IMR-90 (cell line): ENCODE measurements around the gene KLKB1. TPM values are rescaled to one million over a fixed set of nuclear protein-coding genes. Genes with fewer than 3 reads are reported as not detected.

Experiments used
- ATAC-seq: fragments of 200-7000 bp; cut with Tn5 transposase; 2 replicates; pipeline ENCODE4 v1.9.1; 2020; ENCODE audit warnings: low read depth, mild to moderate bottlenecking, moderate library complexity
- BruUV-seq: library from RNA; stranded (reverse); fragments of 400-500 nt; replicated peaks from 2 replicates; lab custom pipeline; 2021; lab: Mats Ljungman, UMichigan
- CTCF ChIA-PET: fragments of 300-600 bp; formaldehyde crosslinking; extraction: SDS; loops from one replicate; lab custom pipeline; 2021; ENCODE audit warnings: antibody characterized with exemption; lab: Yijun Ruan, JAX
- POLR2A ChIA-PET: fragments of 300-600 bp; sonication (Branson Sonifier 250); formaldehyde crosslinking; loops from one replicate; lab custom pipeline; 2022; ENCODE audit warnings: antibody characterized with exemption; ENCODE audit not compliant: unreplicated experiment; lab: Charles Lee
- DNase-seq: peaks from one replicate; pipeline ENCODE4 v3.0.0; 2013
- H2AFZ ChIP-seq: replicated peaks from 2 replicates; pipeline ENCODE3; 2013; ENCODE audit warnings: low read length, mild to moderate bottlenecking; ENCODE audit not compliant: poor library complexity
- H2AK5ac ChIP-seq: 2 replicates; pipeline ENCODE4 v1.6.1; 2013; ENCODE audit warnings: low read depth, low read length, inconsistent platforms
- H2AK9ac ChIP-seq: replicated peaks from 2 replicates; pipeline ENCODE3; 2013; ENCODE audit warnings: mild to moderate bottlenecking, low read depth, low read length, moderate library complexity; ENCODE audit not compliant: poor library complexity
- H2BK120ac ChIP-seq: 2 replicates; pipeline ENCODE4 v1.6.1; 2013; ENCODE audit warnings: low read depth, low read length, inconsistent platforms
- H2BK15ac ChIP-seq: 3 replicates; pipeline ENCODE4 v1.6.1; 2013; ENCODE audit warnings: low read depth, low read length, inconsistent platforms
- H2BK20ac ChIP-seq: 2 replicates; pipeline ENCODE4 v1.6.1; 2013; ENCODE audit warnings: low read depth, mild to moderate bottlenecking, inconsistent platforms, low read length, moderate library complexity
- H2BK5ac ChIP-seq: 2 replicates; pipeline ENCODE4 v1.6.1; 2013; ENCODE audit warnings: mild to moderate bottlenecking, low read depth, low read length, inconsistent platforms; ENCODE audit not compliant: poor library complexity, severe bottlenecking
- H3K14ac ChIP-seq: replicated peaks from 2 replicates; pipeline ENCODE4 v1.6.1; 2013; ENCODE audit warnings: low read depth, low read length, inconsistent platforms
- H3K18ac ChIP-seq: 2 replicates; pipeline ENCODE4 v1.6.1; 2013; ENCODE audit warnings: low read depth, low read length, control low read depth
- H3K23ac ChIP-seq: 2 replicates; pipeline ENCODE4 v1.6.1; 2013; ENCODE audit warnings: low read depth, low read length, inconsistent platforms
- H3K27ac ChIP-seq: 2 replicates; pipeline ENCODE4 v1.5.1; 2013; ENCODE audit warnings: mild to moderate bottlenecking, control low read depth, low read length; ENCODE audit not compliant: insufficient read depth
- H3K27me3 ChIP-seq: 2 replicates; pipeline ENCODE4 v1.6.1; 2013; ENCODE audit warnings: low read length; ENCODE audit not compliant: control insufficient read depth, insufficient read depth
- H3K36me3 ChIP-seq: 2 replicates; pipeline ENCODE4 v1.6.1; 2013; ENCODE audit warnings: low read length, mixed read lengths; ENCODE audit not compliant: control insufficient read depth, insufficient read depth
- H3K4ac ChIP-seq: 2 replicates; pipeline ENCODE4 v1.6.1; 2013; ENCODE audit warnings: low read depth, low read length, inconsistent platforms
- H3K4me1 ChIP-seq: 2 replicates; pipeline ENCODE4 v1.6.1; 2013; ENCODE audit warnings: low read length, mixed read lengths; ENCODE audit not compliant: control insufficient read depth, insufficient read depth
- H3K4me2 ChIP-seq: 2 replicates; pipeline ENCODE4 v1.6.1; 2013; ENCODE audit warnings: low read depth, mild to moderate bottlenecking, control low read depth, low read length, moderate library complexity
- H3K4me3 ChIP-seq: 2 replicates; pipeline ENCODE4 v1.5.1; 2013; ENCODE audit warnings: low read depth, mild to moderate bottlenecking, control low read depth, low read length, moderate library complexity; ENCODE audit not compliant: insufficient read depth
- H3K56ac ChIP-seq: 2 replicates; pipeline ENCODE4 v1.6.1; 2013; ENCODE audit warnings: low read length, inconsistent platforms; ENCODE audit not compliant: insufficient read depth; ENCODE audit errors: extremely low read depth
- H3K79me1 ChIP-seq, 2 experiments: 2 replicates each; pipeline ENCODE4 v1.6.1; 2013; ENCODE audit warnings: low read length in 2 of 2, inconsistent platforms in 1 of 2, low read depth in 1 of 2
- H3K9ac ChIP-seq: 2 replicates; pipeline ENCODE4 v1.6.1; 2013; ENCODE audit warnings: low read depth, low read length, control low read depth
- H3K9me1 ChIP-seq: 2 replicates; pipeline ENCODE4 v1.6.1; 2013; ENCODE audit warnings: low read length, inconsistent platforms; ENCODE audit not compliant: insufficient read depth
- H3K9me3 ChIP-seq: 2 replicates; pipeline ENCODE4 v1.6.1; 2013; ENCODE audit warnings: low read length; ENCODE audit not compliant: control insufficient read depth, insufficient read depth
- H4K20me1 ChIP-seq: 2 replicates; pipeline ENCODE4 v1.6.1; 2013; ENCODE audit warnings: low read length, inconsistent platforms; ENCODE audit not compliant: insufficient read depth
- H4K5ac ChIP-seq: 2 replicates; pipeline ENCODE4 v1.6.1; 2013; ENCODE audit warnings: mild to moderate bottlenecking, low read depth, low read length, control low read depth
- H4K8ac ChIP-seq, 2 experiments: 2 replicates each; pipeline ENCODE4 v1.6.1; 2013; ENCODE audit warnings: low read depth in 2 of 2, low read length in 2 of 2, control low read depth in 1 of 2, inconsistent platforms in 1 of 2
- H4K91ac ChIP-seq: 2 replicates; pipeline ENCODE4 v1.6.1; 2013; ENCODE audit warnings: low read depth, low read length, inconsistent platforms; ENCODE audit not compliant: insufficient read depth
- BHLHE40 ChIP-seq: fragments of 150-350 bp; IDR thresholded peaks from 2 replicates; pipeline ENCODE4 v1.6.1; 2016; ENCODE audit warnings: mild to moderate bottlenecking, low read depth, low read length
- CTCF ChIP-seq: conservative IDR thresholded peaks from 2 replicates; pipeline ENCODE4 v1.5.1; 2012; ENCODE audit warnings: mild to moderate bottlenecking, low read depth, low read length, improper control_type of control experiment
- POLR2A ChIP-seq: IDR thresholded peaks from 2 replicates; pipeline ENCODE4 v1.6.1; 2012; ENCODE audit warnings: mild to moderate bottlenecking, low read depth, low read length
- RAD21 ChIP-seq: IDR thresholded peaks from 2 replicates; pipeline ENCODE4 v1.6.1; 2012; ENCODE audit warnings: low read length, improper control_type of control experiment
- WGBS, 2 experiments: methylation state at CpG; one replicate each; pipeline versions ENCODE4 v1.1.5 to v1.1.7; 2013; ENCODE audit warnings: missing lambda C conversion rate in 2 of 2; ENCODE audit not compliant: insufficient read length in 1 of 2; ENCODE audit errors: extremely low coverage in 2 of 2; 5-methylcytosine and 5-hydroxymethylcytosine counted together
- dilution Hi-C: fragments of 300-500 bp; cut with HindIII; formaldehyde crosslinking; loops from one replicate; pipeline ENCODE4 v1.14.3; 2018; ENCODE audit warnings: low sequenced_read_pairs; ENCODE audit not compliant: unreplicated experiment
- in situ Hi-C: fragments of 300-500 bp; cut with MboI; formaldehyde crosslinking; loops from 3 replicates; pipeline ENCODE4 v1.14.3; 2019; ENCODE audit warnings: low sequenced_read_pairs, inconsistent platforms, mixed read lengths
- intact Hi-C: fragments of 100-400 bp; cut with micrococcal nuclease; formaldehyde crosslinking; loops from 2 replicates; pipeline ENCODE4 v1.10.0; 2022
- polyA plus RNA-seq, 3 experiments: library from polyadenylated mRNA; depleted of rRNA; stranded (reverse); fragments of >200 nt; gene quantifications; 2 replicates each; pipeline ENCODE4 v1.2.3, GENCODE V29; 2012; ENCODE audit warnings: low replicate concordance in 1 of 3
- total RNA-seq: library from RNA; depleted of rRNA; stranded (reverse); fragments of >200 nt; gene quantifications from 2 replicates; pipeline ENCODE4 v1.2.3, GENCODE V29; 2012

The KLKB1 gene
- total and polyA plus RNA-seq, 2 of the 4 experiments (the other 2 are of a cell fraction), result 0.03 TPM; not detected in 1

- no peak for TF ChIP-seq CTCF
- TF ChIP-seq BHLHE40, result no peak
Observed at GRCh38 chr4:186202490-186203140, 24.7 kb upstream of the KLKB1 start (continued).

GRCh38 chr4:186203406-186203805, 23.9 kb upstream of the KLKB1 start:
- Histone ChIP-seq H2BK20ac (no peak overlapping the region), H3K4me1 (no peaks in the 10 kb centered on the region; the same call in 1 of the 2 replicates), H3K9me3 (no peaks in the 10 kb centered on the region), H3K9me1 (peaks cover 4% of the 10 kb centered on the region; the same call in 1 of the 2 replicates), H4K91ac (no peak overlapping the region), H3K27me3 (no peaks in the 10 kb centered on the region), H3K14ac (no peak overlapping the region), H2BK120ac (no peak overlapping the region), H3K36me3 (no peaks in the 10 kb centered on the region), H3K4me3 (no peak overlapping the region), H4K5ac (no peak overlapping the region), H3K56ac (no peak overlapping the region), H3K4ac (no peak overlapping the region), H2AFZ (peak overlapping the region; percentile 64), H2BK15ac (no peak overlapping the region), H2AK9ac (no peak overlapping the region), H3K23ac (no peak overlapping the region), H4K8ac (no peak overlapping the region; a peak in 1 of 4 replicates), H3K79me1 (no peaks in the 10 kb centered on the region), H3K18ac (no peak overlapping the region), H2BK5ac (no peak overlapping the region), H4K20me1 (no peaks in the 10 kb centered on the region), H3K4me2 (no peak overlapping the region; the same call in 1 of the 2 replicates), H3K27ac (no peak overlapping the region), H3K9ac (no peak overlapping the region), H2AK5ac (no peak overlapping the region)
- ChIA-PET CTCF (interaction anchor here (1.3 kb wide), 1 partner anchor 12 kb away, joined by 3 read pairs; the partner anchor contains the start of gene CYP4V2), POLR2A (interaction anchor here (1.2 kb wide), 1 partner anchor 10 kb away, joined by 3 read pairs; no protein-coding TSS in a partner anchor)
- in situ Hi-C loops (no loop called here), dilution Hi-C loops (no loop called here), intact Hi-C loops (loop anchor here (1.0 kb wide), 1 partner anchor 11 kb away; no protein-coding TSS in a partner anchor)
- TF ChIP-seq POLR2A (0 out of 2 replicates have a peak, but pooled peaks have one; percentile 27), RAD21 (no peak)
- 20% methylated on average over 2 of the region's 12 CpGs; no CpG with 5 or more reads in 1 of the 2 experiments for WGBS, 2 experiments
- no TSS peak for BruUV-seq
- peak; percentile 12 for DNase-seq
- no peak; the same call in 1 of the 2 replicates for ATAC-seq
